Right lobe of liver (tissue), 6 donors: ENCODE data around the gene KLK13. TPM values are rescaled to one million over a fixed set of nuclear protein-coding genes. Genes with fewer than 3 reads are reported as not detected.

Experiments used
- ATAC-seq, 4 donors: fragments of 200-7000 bp; cut with Tn5 transposase; one replicate each; pipeline ENCODE4 v1.9.1; 2020; ENCODE audit warnings: mild to moderate bottlenecking in 4 of 4, moderate library complexity in 4 of 4
- DNase-seq, 3 donors: peaks; one replicate each; pipeline ENCODE4 v3.0.0-alpha.2; 2020
- H3K27ac ChIP-seq, 3 donors: fragments of 200-600 bp; one replicate each; pipeline ENCODE4 v1.8.0; 2022
- H3K27me3 ChIP-seq, 2 donors: fragments of 200-600 bp; one replicate each; pipeline ENCODE4 v1.8.0; 2022
- H3K36me3 ChIP-seq, 4 donors: fragments of 200-600 bp; sonication (generic) in 1 of 4; one replicate each; pipeline versions ENCODE4 v1.5.1 to v1.8.0; 2017 to 2022; ENCODE audit warnings: control low read depth in 1 of 4
- H3K4me1 ChIP-seq, 4 donors: fragments of 200-600 bp; sonication (generic) in 1 of 4; one replicate each; pipeline versions ENCODE4 v1.5.1 to v1.8.0; 2017 to 2022; ENCODE audit warnings: control low read depth in 1 of 4
- H3K4me3 ChIP-seq, 3 donors: fragments of 200-600 bp; one replicate each; pipeline ENCODE4 v1.8.0; 2022
- H3K9me3 ChIP-seq, 4 donors: fragments of 200-600 bp; sonication (generic) in 1 of 4; one replicate each; pipeline versions ENCODE4 v1.5.1 to v1.8.0; 2017 to 2022; ENCODE audit warnings: control low read depth in 1 of 4
- POLR2A ChIP-seq: fragments of 450-650 bp; IDR thresholded peaks from one replicate; pipeline ENCODE4 v1.6.1; 2017; ENCODE audit warnings: antibody characterized with exemption, mild to moderate bottlenecking
- WGBS: methylation state at CpG from one replicate; pipeline ENCODE4 v1.1.6; 2018; ENCODE audit warnings: low coverage, low lambda C conversion rate; ENCODE audit not compliant: insufficient coverage; ENCODE audit errors: missing lambda C conversion rate; 5-methylcytosine and 5-hydroxymethylcytosine counted together
- intact Hi-C, 2 donors: fragments of 100-400 bp; cut with DNase I; formaldehyde crosslinking; loops; one replicate each; pipeline versions ENCODE4 v1.11.2 to v1.14.1; 2022
- total RNA-seq, 6 experiments: library from RNA; depleted of rRNA in 2 of 6; stranded (reverse); fragments of >200 nt in 2 of 6; fragmentation: NEBNext Ultra II Directional in 3 of 6; extraction: Animal tissue kit (Norgen Biotek cat#: 25700) in 3 of 6; gene quantifications; one replicate each; pipeline versions ENCODE4 v1.1.0 to v1.2.4, GENCODE V29; 2016 to 2023
- TF ChIP-seq, protein P1 (sequence below), 4 donors: fragments of 200-600 bp in 3 of 4; fragments of 450-650 bp in 1 of 4; IDR thresholded peaks; one replicate each; pipeline versions ENCODE4 v1.5.1 to v1.8.0; 2016 to 2022; ENCODE audit warnings: antibody characterized with exemption in 4 of 4, mild to moderate bottlenecking in 2 of 4
- donor health status: DM: no; HTN: yes; CAD: no.
- donor health status: DM: no; HTN: no; CAD: no.
- donor health status: DM: no; HTN: no; CAD: no.
- donor health status: DM: no; HTN: yes; CAD: no.
- donor health status: DM: no; HTN: yes; CAD: no.

The KLK13 gene
- total RNA-seq, 6 experiments from 2014 or later, result not detected

DNA sequence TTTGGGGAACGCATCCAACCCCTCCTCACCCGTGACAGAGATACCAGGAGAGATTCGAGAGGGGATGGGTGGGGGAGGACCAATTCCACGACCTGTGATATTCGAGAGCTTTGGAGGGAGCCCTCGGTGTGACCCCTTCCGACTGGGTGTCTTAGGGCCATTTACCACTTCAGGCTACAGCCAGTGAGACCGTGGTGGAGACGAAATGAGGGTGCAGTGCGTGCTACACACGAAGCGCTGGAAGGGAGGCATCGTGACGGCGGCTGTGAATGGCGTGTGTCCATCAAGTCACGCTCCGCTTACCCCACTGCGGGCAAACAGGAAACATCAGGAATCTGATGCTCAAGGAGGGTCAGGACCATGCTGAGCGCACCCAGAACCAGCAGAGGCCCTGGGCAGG, 32.9 kb upstream of the KLK13 start:
- no peaks in the 10 kb centered on the region for H3K27me3 ChIP-seq
- no peak for ATAC-seq

DNA sequence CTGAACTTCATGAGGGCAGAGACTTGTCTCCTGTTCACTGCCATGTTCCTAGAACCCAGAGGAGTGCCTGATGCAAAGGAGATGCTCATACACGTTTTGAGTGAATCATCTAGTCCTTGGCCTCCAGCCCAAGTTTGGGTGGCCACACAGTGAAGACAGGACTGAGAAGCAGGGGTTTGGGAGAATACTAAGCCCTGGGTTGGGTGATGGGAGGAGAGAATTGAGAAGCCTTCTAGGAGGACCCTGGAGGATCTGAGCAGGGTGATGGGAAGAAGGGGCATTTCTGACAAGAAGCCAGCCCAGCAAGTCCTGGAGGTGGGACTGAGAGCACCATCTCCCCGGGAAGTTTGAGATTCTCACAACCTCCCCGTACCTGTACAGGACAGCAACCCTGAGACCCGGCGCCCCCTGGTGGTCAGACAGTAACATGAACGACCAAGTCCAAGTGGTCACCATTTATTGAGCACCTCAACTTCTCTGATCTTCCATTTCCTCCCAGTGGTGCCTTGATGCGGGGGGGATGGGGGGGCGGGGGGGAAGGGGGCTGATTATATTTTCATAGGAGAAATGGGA, 32.4 kb upstream of the KLK13 start:
- peaks cover 0 to 4% (median 0%) of the 10 kb centered on the region in 4 donors for H3K4me1 ChIP-seq
- H3K9me3 ChIP-seq, result no peaks in the 10 kb centered on the region
- TF ChIP-seq, protein P1, sequence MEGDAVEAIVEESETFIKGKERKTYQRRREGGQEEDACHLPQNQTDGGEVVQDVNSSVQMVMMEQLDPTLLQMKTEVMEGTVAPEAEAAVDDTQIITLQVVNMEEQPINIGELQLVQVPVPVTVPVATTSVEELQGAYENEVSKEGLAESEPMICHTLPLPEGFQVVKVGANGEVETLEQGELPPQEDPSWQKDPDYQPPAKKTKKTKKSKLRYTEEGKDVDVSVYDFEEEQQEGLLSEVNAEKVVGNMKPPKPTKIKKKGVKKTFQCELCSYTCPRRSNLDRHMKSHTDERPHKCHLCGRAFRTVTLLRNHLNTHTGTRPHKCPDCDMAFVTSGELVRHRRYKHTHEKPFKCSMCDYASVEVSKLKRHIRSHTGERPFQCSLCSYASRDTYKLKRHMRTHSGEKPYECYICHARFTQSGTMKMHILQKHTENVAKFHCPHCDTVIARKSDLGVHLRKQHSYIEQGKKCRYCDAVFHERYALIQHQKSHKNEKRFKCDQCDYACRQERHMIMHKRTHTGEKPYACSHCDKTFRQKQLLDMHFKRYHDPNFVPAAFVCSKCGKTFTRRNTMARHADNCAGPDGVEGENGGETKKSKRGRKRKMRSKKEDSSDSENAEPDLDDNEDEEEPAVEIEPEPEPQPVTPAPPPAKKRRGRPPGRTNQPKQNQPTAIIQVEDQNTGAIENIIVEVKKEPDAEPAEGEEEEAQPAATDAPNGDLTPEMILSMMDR (IDR thresholded peaks at IDR 0.05), result peak; percentile 28 to 57 (median 46)
- TF ChIP-seq POLR2A, result no peak
- H3K27ac ChIP-seq, result no peak overlapping the region
- peak; percentile 68 to 73 (median 71) for DNase-seq
- ATAC-seq, result peak; percentile 37 to 68 (median 66)
- intact Hi-C loops, result no loop called here
- H3K36me3 ChIP-seq, result peaks cover 0 to 3% (median 0%) of the 10 kb centered on the region in 4 donors
- H3K27me3 ChIP-seq, result no peaks in the 10 kb centered on the region
- H3K4me3 ChIP-seq, result no peak overlapping the region
- 16% methylated on average over 5 of the region's 8 CpGs for WGBS

More for the DNA sequence above, 32.9 kb upstream of the KLK13 start:
- intact Hi-C loops, result no loop called here
- TF ChIP-seq POLR2A, result no peak
- TF ChIP-seq, protein P1 (IDR thresholded peaks at IDR 0.05), result no peak
- peaks cover 0 to 8% (median 3%) of the 10 kb centered on the region in 4 donors for H3K36me3 ChIP-seq
- no peak overlapping the region for H3K4me3 ChIP-seq
- H3K27ac ChIP-seq, result no peak overlapping the region
- H3K9me3 ChIP-seq, result no peaks in the 10 kb centered on the region
- no peak for DNase-seq
- 75% methylated on average over 6 of the region's 20 CpGs for WGBS
- peaks cover 0 to 4% (median 0%) of the 10 kb centered on the region in 4 donors for H3K4me1 ChIP-seq

DNA sequence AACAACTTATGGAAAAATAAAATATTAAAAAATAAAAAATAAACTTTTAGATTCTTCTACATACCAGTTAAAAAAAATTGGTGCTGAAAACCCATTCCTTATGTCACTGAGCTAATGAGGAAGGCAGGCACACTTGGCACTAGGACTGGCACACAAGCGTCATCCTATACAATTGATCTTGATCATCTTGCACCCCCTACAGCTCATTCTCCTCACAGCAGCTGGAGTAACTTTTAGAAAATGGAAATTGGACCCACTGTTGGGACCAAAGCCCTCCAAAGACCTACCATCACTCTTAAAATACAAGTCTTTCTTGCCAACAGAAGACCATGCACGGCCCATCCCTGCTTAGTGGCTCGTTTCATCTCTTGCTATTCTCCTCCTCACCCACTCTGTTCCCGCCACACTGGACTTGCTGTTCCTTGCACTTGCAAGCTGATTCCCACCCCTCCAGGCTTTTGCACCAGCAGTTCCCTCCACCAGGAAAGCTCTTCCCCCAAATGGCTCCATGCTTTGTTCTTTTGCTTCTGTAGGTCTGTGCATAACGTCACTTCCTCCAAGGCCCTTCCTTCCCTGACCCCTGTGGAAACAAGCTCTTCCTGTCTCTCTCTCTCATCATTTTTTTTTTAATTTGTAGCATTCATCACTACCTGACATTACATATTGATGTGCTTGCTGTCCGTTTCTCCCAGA, 31.7 kb upstream of the KLK13 start:
- H3K4me3 ChIP-seq, result no peak overlapping the region
- ATAC-seq, result no peak
- peak in 1 of 3 donors; percentile 25 for DNase-seq
- intact Hi-C loops, result no loop called here
- no peaks in the 10 kb centered on the region for H3K4me1 ChIP-seq
- no peaks in the 10 kb centered on the region for H3K27me3 ChIP-seq
- no peak overlapping the region for H3K27ac ChIP-seq
- TF ChIP-seq, protein P1 (IDR thresholded peaks at IDR 0.05), result peak in 1 of 4 donors; percentile 4
- TF ChIP-seq POLR2A, result no peak
- 83% methylated on average over 6 of the region's 6 CpGs for whole genome bisulfite sequencing
- no peaks in the 10 kb centered on the region for H3K36me3 ChIP-seq
- H3K9me3 ChIP-seq, result no peaks in the 10 kb centered on the region

DNA sequence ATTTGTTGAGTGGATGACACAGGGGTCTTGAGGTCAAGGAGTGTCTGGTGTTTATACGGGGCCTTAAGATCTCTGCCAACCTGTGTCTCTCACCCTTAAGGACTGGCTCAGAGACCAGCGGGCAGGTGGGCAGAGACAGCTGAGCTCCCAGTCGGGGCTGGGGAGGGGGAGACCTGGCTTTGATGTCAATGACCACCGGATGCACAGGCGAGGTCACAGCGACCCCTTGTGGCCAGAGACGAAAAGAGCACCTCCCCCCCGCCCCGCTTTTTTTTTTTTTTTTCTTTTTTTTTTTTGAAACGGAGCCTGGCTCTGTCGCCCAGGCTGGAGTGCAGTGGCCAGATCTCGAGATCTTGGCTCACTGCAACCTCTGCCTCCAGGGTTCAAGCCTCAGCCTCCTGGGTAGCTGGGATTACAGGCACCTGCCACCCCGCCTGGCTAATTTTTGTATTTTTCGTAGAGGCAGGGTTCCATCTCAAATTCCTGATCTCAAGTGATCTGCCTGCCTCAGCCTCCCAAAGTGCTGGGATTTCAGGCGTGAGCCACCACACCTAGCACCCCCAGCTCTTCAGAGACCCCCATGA, 29.9 kb upstream of the KLK13 start:
- no peak overlapping the region for H3K4me3 ChIP-seq
- H3K27me3 ChIP-seq, result no peaks in the 10 kb centered on the region
- no peak for ATAC-seq
- intact Hi-C loops, result no loop called here
- H3K9me3 ChIP-seq, result no peaks in the 10 kb centered on the region
- no peak overlapping the region for H3K27ac ChIP-seq
- no peaks in the 10 kb centered on the region for H3K36me3 ChIP-seq
- no peak for TF ChIP-seq POLR2A
- TF ChIP-seq, protein P1 (IDR thresholded peaks at IDR 0.05), result peak in 3 of 4 donors; percentile 47 to 51 (median 50)
- peak in 1 of 3 donors; percentile 50 for DNase-seq
- no peaks in the 10 kb centered on the region for H3K4me1 ChIP-seq
- WGBS, result 40% methylated on average over 7 of the region's 15 CpGs
